Measurements from ENCODE around the gene PTCH1.

DNA sequence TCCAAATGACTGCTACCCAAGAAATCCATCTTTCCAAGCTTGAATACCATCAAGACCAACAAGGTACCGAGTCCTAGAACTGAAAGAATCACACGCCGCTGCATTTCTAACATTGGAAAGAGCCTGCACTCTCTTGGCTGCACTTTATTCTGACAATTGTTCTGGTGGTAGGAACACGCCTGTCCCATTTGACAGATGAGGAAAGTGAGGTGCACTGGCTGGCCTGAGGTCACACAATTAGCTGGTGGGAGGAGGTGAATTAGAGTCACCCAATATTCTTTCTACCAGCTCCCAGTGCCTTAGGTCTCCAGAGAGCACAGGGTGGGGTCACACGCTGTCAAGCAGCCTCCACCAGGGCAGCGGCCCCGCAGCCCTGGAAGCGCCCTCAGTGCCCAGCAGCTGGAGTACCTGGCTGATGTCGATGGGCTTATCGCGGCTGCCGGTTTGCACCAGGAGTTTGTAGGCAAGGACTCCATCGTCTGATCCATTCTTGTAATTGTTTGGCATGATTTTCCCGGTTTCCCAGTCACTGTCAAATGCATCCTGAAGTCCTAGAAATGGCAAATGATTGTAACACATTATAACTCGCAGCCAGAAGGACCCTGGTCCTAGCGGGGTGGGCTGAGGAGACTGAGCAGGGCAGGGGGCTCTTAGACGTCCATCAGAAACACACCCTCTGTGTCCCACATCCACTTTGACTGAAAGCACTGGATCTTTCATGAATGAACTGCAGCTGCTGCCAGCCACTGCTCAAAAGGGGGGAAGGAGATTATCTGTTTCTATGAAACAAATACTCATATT lies 55.1 kb downstream of the PTCH1 start:
- TF ChIP-seq JUND (IDR thresholded peaks at IDR 0.05) (no peak), GABPA (IDR thresholded peaks at IDR 0.05 in 1 of 2, conservative IDR thresholded peaks at IDR 0.05 in 1 of 2) (no peak), YY1 (IDR thresholded peaks at IDR 0.05) (no peak), TAF1 (conservative IDR thresholded peaks at IDR 0.05) (no peak), RAD21 (IDR thresholded peaks at IDR 0.05) (no peak), SP1 (IDR thresholded peaks at IDR 0.05) (no peak), RXRA (IDR thresholded peaks at IDR 0.05) (no peak), EGR1 (IDR thresholded peaks at IDR 0.05; ENCODE audit: low read depth in 2 of 2) (no peak)
- TF ChIP-seq, protein P1, sequence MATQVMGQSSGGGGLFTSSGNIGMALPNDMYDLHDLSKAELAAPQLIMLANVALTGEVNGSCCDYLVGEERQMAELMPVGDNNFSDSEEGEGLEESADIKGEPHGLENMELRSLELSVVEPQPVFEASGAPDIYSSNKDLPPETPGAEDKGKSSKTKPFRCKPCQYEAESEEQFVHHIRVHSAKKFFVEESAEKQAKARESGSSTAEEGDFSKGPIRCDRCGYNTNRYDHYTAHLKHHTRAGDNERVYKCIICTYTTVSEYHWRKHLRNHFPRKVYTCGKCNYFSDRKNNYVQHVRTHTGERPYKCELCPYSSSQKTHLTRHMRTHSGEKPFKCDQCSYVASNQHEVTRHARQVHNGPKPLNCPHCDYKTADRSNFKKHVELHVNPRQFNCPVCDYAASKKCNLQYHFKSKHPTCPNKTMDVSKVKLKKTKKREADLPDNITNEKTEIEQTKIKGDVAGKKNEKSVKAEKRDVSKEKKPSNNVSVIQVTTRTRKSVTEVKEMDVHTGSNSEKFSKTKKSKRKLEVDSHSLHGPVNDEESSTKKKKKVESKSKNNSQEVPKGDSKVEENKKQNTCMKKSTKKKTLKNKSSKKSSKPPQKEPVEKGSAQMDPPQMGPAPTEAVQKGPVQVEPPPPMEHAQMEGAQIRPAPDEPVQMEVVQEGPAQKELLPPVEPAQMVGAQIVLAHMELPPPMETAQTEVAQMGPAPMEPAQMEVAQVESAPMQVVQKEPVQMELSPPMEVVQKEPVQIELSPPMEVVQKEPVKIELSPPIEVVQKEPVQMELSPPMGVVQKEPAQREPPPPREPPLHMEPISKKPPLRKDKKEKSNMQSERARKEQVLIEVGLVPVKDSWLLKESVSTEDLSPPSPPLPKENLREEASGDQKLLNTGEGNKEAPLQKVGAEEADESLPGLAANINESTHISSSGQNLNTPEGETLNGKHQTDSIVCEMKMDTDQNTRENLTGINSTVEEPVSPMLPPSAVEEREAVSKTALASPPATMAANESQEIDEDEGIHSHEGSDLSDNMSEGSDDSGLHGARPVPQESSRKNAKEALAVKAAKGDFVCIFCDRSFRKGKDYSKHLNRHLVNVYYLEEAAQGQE (IDR thresholded peaks at IDR 0.05) = no peak
- TF ChIP-seq, protein P2, sequence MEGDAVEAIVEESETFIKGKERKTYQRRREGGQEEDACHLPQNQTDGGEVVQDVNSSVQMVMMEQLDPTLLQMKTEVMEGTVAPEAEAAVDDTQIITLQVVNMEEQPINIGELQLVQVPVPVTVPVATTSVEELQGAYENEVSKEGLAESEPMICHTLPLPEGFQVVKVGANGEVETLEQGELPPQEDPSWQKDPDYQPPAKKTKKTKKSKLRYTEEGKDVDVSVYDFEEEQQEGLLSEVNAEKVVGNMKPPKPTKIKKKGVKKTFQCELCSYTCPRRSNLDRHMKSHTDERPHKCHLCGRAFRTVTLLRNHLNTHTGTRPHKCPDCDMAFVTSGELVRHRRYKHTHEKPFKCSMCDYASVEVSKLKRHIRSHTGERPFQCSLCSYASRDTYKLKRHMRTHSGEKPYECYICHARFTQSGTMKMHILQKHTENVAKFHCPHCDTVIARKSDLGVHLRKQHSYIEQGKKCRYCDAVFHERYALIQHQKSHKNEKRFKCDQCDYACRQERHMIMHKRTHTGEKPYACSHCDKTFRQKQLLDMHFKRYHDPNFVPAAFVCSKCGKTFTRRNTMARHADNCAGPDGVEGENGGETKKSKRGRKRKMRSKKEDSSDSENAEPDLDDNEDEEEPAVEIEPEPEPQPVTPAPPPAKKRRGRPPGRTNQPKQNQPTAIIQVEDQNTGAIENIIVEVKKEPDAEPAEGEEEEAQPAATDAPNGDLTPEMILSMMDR (IDR thresholded peaks at IDR 0.05; ENCODE audit: low read depth, low read length, missing input control) = no peak
- TF ChIP-seq, protein P3, sequence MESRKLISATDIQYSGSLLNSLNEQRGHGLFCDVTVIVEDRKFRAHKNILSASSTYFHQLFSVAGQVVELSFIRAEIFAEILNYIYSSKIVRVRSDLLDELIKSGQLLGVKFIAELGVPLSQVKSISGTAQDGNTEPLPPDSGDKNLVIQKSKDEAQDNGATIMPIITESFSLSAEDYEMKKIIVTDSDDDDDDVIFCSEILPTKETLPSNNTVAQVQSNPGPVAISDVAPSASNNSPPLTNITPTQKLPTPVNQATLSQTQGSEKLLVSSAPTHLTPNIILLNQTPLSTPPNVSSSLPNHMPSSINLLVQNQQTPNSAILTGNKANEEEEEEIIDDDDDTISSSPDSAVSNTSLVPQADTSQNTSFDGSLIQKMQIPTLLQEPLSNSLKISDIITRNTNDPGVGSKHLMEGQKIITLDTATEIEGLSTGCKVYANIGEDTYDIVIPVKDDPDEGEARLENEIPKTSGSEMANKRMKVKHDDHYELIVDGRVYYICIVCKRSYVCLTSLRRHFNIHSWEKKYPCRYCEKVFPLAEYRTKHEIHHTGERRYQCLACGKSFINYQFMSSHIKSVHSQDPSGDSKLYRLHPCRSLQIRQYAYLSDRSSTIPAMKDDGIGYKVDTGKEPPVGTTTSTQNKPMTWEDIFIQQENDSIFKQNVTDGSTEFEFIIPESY (IDR thresholded peaks at IDR 0.05) = no peak
- TF ChIP-seq, protein P4, sequence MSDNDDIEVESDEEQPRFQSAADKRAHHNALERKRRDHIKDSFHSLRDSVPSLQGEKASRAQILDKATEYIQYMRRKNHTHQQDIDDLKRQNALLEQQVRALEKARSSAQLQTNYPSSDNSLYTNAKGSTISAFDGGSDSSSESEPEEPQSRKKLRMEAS (IDR thresholded peaks at IDR 0.05) = no peak
